ENCODE data around the gene SRGAP3.

SRGAP3 gene

DNA sequence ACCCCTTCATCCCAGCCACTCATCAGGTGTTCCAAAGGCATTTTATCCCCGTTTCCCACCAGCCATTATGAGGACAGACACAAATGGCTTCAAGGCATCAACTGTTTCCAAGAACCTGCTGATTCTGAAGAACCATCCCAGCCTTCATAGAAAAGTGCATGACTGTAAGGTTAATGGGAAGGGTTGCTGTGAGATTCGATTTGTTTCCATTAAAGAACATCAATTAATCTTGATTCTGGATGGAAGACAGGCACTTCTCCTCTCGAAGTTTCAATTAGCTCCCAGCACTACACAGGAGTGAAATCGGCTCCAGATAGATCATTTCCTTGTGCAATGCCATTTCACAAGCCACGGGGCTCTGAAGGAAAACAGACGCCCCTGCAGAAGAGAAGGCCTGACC lies 25.8 kb downstream of the SRGAP3 start:
- no peak overlapping the region for H3K4me3 ChIP-seq (ENCODE audit: low read depth, low read length)
- DNase-seq (ENCODE audit: low read depth), result no peak
- no peak for TF ChIP-seq CTCF (IDR thresholded peaks at IDR 0.05; ENCODE audit: insufficient read depth, low read depth, low read length, missing control alignments)

DNA sequence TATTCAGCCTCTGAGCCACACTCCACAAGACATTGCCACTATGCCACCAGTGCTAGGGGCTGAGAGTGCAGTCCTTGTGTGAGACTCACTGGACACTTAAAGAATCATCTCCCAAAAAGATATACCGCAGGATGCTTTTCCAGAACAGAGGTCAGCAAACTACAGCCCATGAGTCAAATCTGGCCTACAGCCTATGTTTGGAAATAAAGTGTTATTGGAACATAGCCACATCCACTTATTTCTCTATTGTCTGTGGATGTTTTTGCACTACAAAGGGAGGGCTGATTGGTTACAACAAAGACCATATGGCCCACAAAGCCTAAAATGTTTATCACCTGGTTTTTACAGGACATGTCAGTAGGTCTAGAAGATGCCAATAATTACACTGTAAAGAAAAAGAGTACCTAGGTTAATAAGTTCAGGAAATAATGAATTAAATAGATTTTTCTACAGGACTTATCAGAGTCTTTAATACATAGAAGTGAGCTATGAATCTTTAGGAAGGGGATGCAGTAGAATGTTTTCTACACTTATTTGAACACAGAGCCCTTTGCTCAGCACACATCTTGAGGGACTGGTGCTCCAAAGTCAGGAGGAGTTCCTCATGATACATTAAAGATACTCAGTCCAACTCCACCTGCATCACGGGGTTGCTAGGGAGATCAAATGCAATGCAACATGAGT lies 26.3 kb downstream of the SRGAP3 start:
- TF ChIP-seq CTCF (IDR thresholded peaks at IDR 0.05; ENCODE audit: insufficient read depth, low read depth, low read length, missing control alignments), result no peak
- no peak for DNase-seq (ENCODE audit: low read depth)
- H3K4me3 ChIP-seq (ENCODE audit: low read depth, low read length), result no peak overlapping the region

GRCh38 chr3:9222049-9222448 lies 27.4 kb downstream of the SRGAP3 start:
- TF ChIP-seq CTCF (IDR thresholded peaks at IDR 0.05; ENCODE audit: insufficient read depth, low read depth, low read length, missing control alignments), result no peak
- no peak overlapping the region for H3K4me3 ChIP-seq (ENCODE audit: low read depth, low read length)
- peak; percentile 36 for DNase-seq (ENCODE audit: low read depth)

DNA sequence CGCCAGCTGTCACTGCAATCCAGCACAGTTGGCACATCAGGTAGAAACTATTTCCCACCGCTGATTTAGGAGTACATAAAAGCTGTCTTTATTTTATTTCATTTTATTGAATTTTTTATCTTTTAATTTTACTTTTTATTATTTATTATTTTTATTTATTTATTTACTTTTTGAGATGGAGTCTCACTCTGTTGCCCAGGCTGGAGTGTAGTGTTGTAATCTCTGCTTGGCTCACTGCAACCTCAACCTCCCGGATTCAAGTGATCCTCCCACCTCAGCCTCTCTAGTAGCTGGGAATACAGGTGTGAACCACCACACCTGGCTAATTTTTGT lies 31.0 kb downstream of the SRGAP3 start:
- no peak overlapping the region for H3K4me3 ChIP-seq (ENCODE audit: low read depth, low read length)
- DNase-seq (ENCODE audit: low read depth), result no peak
- TF ChIP-seq CTCF (IDR thresholded peaks at IDR 0.05; ENCODE audit: insufficient read depth, low read depth, low read length, missing control alignments), result no peak

- H3K4me3 ChIP-seq (ENCODE audit: low read depth, low read length), result no peak overlapping the region
- TF ChIP-seq CTCF (IDR thresholded peaks at IDR 0.05; ENCODE audit: insufficient read depth, low read depth, low read length, missing control alignments), result no peak
- no peak for DNase-seq (ENCODE audit: low read depth)
Observed at GRCh38 chr3:9217784-9218513, 31.5 kb downstream of the SRGAP3 start.

- DNase-seq (ENCODE audit: low read depth), result no peak
- TF ChIP-seq CTCF (IDR thresholded peaks at IDR 0.05; ENCODE audit: insufficient read depth, low read depth, low read length, missing control alignments), result no peak
- H3K4me3 ChIP-seq (ENCODE audit: low read depth, low read length), result no peak overlapping the region
Observed at GRCh38 chr3:9216736-9217135, 32.7 kb downstream of the SRGAP3 start.

- no peak overlapping the region for H3K4me3 ChIP-seq (ENCODE audit: low read depth, low read length)
- no peak for DNase-seq (ENCODE audit: low read depth)
- TF ChIP-seq CTCF (IDR thresholded peaks at IDR 0.05; ENCODE audit: insufficient read depth, low read depth, low read length, missing control alignments), result no peak
Observed at GRCh38 chr3:9214599-9214998, 34.8 kb downstream of the SRGAP3 start.
